GM08714 (cell line): ENCODE data around the gene CST3.
"Not testable (repeated sequence)": the region's sequence is repeated elsewhere in the genome, so short reads cannot be mapped to it uniquely, and the experiment has no call there.

Experiments
- H3K4me3 ChIP-seq: fragments of 200-500 bp; sonication (Bioruptor generic); 2 replicates; pipeline ENCODE4 v1.5.1; 2014; ENCODE audit warnings: mild to moderate bottlenecking, low read length, inconsistent platforms
- ZNF274 ChIP-seq: IDR thresholded peaks from 2 replicates; pipeline ENCODE4 v1.6.1; 2012; ENCODE audit warnings: mild to moderate bottlenecking, low read depth, low read length

Gene CST3

DNA sequence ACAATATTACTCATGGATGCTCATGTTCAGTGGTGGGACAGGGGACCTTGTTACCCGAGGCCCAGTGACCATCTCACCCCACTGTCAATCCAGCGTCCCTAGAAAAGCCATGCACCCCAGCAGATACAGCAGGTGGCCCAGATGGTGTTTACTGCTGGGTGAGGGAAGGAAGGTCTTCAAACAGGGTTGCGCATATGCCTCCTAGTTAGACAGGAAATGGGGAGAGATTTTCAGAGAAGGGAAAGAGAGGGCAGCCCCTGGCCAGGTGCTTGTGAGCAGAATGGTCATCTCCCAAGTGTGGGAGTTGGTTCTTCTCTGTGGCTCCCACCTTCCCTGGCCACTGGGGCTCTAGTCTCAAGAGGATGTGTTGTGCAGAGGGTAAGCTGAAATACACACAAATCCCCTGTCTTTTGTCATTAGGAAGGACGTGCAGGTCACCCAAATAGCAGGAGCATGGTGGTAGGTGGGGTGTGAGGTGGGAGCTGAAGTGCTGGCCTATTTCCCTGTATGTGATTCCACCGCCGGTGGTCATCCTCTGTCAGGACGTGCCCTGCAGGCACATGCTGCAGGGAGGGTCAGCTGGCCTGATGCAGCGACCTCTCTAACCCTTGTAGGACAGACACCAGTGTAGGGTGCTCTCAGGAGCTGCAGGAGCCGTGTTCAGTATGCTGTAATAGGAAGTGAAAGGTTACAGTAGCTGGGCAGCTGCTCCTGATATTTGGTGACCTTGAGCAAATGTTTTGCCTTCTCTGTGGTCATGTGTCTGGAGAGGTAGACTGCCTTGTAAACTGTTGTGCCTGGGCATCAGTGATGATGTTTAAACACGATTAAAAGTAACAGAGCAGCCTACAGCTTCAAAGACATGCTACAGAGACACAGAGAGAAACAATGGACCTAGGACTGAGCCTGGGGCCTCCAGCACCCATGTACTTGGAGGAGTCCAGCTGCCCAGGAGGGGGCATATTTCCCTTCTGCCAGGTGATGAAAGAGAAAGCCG is 3.2 kb upstream of the CST3 start:
- no peak for TF ChIP-seq ZNF274
- H3K4me3 ChIP-seq, result no peak overlapping the region

DNA sequence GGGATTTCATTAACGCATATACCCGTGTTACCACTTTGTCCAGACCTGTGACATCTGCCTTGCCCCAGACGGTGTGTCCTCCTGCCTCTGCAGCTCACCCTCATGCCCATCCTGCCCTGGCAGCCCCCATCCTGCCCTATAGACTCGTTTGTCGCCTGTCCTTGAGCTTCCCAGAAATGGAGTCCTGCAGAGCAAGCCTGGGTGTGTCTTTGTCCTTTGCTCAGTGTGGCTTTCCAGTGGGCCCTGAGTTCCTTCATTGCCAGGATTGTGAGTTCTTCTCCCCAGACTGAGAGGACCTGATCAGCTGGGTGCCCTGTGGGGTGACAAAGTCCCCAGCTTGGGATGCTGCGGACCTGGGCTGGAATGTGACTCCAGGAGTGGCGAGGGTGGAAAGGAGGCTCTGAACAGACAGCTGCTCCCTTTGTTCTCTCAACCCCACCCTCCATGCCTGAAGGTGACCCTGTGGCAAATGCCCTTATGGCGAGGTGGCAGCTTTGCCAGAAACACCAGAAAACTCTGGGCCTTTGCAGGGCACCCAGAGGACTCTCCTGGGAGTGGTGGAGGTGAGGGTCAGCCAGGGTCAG is 2.4 kb upstream of the CST3 start:
- no peak for TF ChIP-seq ZNF274
- H3K4me3 ChIP-seq, result no peak overlapping the region

DNA sequence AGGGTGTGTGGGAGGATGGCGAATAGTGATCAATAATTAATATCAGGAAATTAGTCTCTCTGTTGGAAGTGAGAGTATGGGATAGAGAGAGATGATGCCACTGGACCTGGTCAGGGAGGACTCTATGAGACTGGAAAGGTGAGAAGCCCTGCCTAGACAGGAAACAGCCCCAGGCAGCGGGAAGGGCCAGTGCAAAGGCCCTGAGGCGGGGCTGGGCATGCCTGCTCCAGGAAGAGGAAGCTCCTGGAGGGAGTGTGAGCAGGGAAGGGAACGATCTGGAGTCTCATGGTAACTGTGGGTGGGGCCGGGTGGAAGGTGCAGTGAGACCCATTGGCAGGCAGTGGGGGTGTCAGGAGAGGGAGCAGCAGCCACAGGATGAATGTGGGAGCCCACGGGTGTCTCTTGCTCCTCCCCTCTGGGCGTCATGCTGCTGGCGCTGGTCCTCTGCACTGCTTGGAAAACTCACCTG is 1.8 kb upstream of the CST3 start:
- no peak for TF ChIP-seq ZNF274

DNA sequence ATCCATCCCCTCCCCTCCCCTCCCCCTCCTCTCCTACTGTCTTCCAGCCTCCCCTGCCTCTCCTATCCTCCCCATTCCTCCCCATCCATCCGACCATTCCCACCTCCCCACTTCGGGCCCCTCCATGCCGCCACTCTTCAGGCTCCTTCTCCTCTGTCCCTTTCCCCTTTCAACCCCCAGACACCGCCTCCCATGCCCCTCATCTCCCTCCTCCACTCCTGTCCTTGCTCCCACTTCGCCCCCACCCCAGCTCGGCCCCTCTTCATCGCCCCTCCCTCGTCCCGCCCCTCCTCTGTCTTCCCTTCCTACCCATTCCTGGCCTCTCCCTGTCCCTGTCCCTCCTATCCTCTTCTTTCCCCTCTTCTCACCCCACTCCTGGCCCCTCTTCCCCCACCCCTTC is 554 bp upstream of the CST3 start:
- no peak overlapping the region for H3K4me3 ChIP-seq
- no peak for TF ChIP-seq ZNF274

More for the DNA sequence above, 1.8 kb upstream of the CST3 start:
- H3K4me3 ChIP-seq, result no peak overlapping the region

DNA sequence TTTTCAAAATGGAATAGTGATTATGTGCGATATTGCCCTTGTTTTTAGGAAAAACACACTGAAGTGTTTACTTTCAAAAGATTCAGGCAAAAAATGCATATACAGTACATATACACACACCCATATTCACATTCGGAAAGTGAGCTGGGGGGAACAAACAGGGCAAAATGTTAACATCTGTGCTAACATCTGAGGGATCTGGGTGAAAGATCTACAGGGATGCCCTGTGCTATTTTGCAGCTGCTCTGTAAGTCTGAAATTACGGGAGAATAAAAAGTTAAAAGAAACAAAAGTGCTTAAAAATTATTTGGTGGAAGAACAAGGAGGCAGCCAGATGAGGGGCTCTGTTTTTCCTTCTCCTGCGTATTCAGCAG is 860 bp downstream of the CST3 start:
- no peak for TF ChIP-seq ZNF274
- H3K4me3 ChIP-seq, result peak overlapping the region; percentile 85

DNA sequence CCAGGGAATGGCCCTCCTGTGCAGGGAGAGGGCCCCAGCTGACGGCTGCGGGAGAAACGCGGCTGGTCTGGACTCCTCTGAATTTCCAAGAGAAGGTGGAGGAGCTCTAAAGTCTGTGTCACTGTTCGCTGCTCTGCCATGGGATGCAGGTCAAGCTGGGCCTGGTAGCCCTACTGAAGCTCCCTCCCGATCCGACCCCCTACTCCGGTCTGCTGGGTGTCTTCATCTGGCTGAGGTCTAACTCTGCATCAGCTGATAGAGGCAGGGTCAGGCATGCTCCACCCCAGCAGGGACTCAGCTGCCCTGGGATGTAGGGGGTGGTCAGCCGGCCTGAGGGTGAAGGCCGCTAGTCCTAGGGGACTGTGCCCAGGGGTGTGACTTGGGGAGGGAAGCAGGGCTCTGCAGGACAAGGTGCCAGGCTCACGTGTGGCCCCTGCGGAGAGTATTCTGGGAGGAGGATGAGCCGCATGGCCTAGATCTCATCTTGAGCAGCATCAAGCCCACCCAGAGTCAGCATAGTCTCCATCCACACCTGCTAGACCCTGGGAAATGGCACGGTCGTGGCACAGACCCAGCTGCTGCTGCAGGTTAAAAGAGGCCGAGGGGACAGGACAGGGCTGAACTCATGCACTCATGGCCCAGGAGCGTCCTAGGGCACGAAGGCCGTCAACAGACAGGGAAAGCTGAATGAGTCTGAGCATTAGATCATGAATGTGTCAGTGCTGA is 1.4 kb downstream of the CST3 start:
- no peak for TF ChIP-seq ZNF274
- no peak overlapping the region for H3K4me3 ChIP-seq

DNA sequence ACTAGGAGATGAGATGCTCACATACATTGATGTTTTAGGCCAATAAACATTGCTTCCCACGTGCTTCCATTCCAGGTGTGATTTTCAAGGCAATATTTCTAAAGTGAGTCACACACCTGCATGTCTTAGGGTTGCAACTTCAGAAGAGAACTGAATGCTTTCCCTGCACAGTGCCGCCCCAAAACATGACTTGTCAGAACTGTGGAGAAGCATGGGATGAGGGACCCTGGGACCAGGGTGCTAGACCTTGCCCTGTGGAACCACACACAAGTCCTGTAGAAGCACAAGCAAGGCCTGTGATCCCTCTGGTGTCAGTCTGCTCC is 2.0 kb downstream of the CST3 start:
- H3K4me3 ChIP-seq, result not testable (repeated sequence)

DNA sequence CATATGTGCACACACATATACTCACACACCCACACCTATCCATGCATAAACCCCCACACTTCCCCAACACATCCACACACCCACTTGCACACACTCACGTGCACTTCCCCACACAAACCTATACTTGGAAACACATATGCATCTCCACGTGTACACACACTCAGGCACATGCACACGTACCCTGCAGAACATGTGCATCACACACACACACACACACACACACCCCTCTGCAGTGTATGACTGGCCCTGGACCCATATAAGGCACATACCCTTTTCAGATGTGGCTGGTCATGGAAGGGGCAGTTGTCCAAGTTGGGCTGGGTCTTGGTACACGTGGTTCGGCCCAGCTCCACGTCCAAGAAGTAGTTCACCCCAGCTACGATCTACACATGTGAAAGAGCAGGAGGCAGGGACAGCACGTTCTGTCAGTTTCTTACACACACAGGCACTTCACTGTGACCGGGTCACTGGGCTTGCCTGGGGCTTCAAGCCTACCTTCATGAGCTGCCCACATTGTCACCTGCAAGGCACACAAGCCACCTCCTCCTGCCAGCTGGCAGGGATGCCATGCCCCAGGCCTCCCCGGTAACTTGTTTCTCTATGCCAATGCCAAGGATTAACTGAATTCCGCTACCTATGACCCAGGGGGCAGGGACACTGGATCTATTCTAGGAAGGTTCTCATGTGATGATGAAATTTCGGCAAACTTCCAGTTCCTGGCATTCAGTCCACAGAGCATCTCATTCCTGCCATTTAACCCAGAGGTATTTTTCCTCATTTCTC is 2.6 kb downstream of the CST3 start:
- no peak overlapping the region for H3K4me3 ChIP-seq
- TF ChIP-seq ZNF274, result no peak

DNA sequence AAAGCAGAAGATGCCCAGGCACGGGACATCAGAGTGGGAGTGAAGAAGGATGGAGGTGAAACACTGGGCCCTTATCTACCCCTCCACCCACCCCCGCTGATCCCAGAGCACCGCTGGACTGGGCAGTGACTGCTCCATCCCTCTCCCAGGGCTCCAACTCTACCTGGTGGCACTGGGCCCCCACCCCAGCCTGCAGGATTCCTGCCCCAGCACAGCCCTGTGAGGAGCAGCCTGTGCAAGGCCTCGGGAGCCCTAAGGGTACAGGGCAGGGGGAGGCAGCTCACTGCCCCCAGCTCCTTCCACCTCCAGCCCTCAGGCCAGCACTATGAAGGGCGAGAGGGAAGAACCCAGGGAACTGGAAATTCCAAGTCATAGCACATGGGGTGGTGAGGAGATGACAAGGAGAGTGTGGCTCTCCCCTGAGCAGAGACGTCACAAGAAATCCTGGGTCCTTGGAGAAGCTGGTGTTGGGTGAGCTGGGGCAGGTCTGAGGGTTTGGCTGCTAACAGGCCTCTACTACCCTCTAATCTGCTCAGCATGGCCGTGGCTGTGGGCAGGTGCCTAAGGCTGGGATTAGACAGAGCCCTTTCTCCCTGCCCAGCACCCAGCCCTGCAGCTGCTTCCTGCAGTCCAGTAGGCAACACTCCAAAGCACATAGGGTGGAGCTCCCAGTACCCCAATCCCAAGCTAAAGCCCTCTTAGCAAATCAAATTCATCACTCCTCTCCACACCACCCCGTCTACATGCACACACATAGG is 3.5 kb downstream of the CST3 start:
- H3K4me3 ChIP-seq, result no peak overlapping the region
- TF ChIP-seq ZNF274, result no peak

DNA sequence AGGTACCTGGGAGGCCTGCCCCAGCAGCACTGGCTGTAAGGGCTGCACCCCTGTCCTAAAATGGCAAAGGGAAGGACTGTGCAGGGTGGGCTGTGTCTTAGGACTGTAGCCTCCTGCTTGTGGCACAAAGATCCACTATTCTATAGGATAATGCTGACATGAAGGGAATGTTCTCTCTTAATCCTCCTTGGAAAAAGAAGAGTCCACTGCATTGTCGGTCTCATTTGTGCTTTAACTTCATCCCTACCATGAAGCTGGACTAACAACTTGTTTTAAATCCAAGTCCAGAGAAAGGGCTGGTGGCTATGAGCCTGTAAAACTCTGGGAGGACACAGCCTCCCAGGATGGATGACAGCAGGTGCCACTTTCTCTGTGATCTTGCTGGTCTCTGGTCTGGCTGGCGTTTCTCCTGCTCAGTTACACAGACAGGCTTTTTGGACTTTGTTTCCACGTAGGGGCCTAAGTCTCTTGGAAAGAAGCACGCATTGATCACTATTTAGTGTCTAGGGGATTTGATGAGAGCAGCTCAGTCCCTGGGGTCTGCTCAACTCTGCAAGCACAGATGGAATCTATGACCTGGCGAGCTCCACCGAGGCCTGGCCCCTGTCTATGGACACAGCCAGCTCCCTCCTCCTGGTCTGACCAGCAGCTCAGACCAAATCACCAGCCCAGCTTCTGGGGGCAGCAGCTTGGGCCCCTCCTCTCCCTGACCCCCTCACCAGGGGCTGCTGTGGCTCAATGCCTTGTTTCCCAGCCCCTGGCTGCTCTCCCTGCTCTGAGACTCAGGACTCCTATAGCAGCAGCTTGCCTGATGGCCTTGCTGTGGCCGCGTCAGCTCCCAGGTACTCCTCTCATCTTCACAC is 4.8 kb downstream of the CST3 start:
- no peak for TF ChIP-seq ZNF274
- no peak overlapping the region for H3K4me3 ChIP-seq

DNA sequence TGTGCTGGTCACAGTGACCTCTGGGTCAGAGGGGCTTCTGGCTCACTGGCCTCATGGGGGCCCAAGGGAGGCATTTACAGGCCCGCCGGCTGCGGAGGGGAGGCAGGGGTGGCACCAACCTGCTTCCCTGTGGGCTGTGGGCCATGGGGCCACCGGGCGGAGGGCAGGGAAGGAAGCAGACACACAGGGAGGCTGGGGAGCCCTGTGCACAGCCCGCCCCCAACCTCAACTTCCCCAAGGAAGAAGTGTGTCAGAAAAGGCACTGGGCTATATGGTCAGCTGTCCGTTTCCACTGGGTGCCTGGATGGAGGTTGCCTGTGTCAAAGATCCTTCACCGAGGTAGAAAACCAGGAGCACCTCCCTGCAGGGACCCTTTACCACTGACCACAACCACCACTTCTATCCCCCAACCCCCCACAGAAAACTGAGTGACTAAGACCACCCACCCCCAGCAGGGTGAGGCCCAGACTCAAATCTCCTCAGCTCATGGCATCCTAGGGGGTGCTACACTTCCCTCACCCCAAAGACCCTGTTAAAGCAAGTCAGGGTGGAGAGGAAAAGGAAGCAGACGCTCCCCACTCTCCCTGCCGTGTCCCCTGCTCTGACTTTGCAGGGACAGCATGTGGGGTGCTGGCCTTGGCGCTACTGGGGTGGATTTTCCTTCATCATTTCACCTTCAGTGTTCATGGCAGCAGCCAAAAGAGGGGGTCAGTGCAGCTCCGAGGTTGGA is 5.6 kb downstream of the CST3 start:
- TF ChIP-seq ZNF274, result no peak
- no peak overlapping the region for H3K4me3 ChIP-seq

DNA sequence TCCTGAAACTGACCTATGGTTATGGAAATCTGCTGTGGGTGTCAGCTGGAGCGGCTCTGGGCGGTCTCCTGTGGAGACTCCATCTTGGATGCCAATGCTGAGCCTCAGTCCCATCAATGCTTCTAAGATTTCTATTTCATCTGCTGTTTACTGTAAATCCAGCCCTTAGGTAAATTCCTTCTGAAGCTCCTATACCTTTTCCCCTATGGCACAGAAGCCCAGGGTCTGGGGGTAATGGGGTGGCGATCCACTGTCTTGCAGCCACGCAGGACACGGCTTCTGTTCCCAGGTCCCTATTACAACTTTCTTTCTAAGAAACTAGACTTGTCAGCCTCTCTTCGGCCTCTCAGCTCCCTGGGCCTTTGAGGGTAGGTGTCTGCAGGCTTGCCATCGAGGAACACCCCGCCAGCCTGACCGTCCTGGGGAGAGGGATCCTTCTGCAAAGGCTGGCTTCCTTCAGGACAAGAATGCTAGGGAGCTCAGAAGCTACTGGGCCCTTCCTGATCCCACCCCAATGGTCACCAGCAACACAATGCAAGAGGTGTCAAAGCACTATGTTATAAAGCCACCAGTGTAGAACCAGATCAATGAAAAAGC is 6.4 kb downstream of the CST3 start:
- TF ChIP-seq ZNF274, result no peak

More for the DNA sequence above, 6.4 kb downstream of the CST3 start:
- no peak overlapping the region for H3K4me3 ChIP-seq
